NB4 (cell line): ENCODE results near the gene RHOT1.
"Not testable (repeated sequence)": the region's sequence is repeated elsewhere in the genome, so short reads cannot be mapped to it uniquely, and the experiment has no call there.

Experiments used
- DNase-seq: peaks from one replicate; pipeline ENCODE4 v3.0.0; 2010; ENCODE audit warnings: low read depth
- H3K4me3 ChIP-seq: one replicate; pipeline ENCODE4 v1.5.1; 2011; ENCODE audit warnings: mild to moderate bottlenecking, low read depth, low read length, moderate library complexity
- MYC ChIP-seq: IDR thresholded peaks from 2 replicates; pipeline ENCODE4 v1.6.1; 2011; ENCODE audit warnings: low read depth, low read length
- POLR2A ChIP-seq: IDR thresholded peaks from 2 replicates; pipeline ENCODE4 v1.6.1; 2011; ENCODE audit warnings: mild to moderate bottlenecking; ENCODE audit not compliant: insufficient read length; ENCODE audit errors: extremely low read depth
- TF ChIP-seq, protein P1 (sequence below): IDR thresholded peaks from one replicate; pipeline ENCODE4 v1.5.1; 2012; ENCODE audit warnings: low read depth, low read length
- TF ChIP-seq, protein P2 (sequence below): IDR thresholded peaks from 2 replicates; pipeline ENCODE4 v1.6.1; 2011; ENCODE audit warnings: low read depth, low read length

RHOT1 gene

DNA sequence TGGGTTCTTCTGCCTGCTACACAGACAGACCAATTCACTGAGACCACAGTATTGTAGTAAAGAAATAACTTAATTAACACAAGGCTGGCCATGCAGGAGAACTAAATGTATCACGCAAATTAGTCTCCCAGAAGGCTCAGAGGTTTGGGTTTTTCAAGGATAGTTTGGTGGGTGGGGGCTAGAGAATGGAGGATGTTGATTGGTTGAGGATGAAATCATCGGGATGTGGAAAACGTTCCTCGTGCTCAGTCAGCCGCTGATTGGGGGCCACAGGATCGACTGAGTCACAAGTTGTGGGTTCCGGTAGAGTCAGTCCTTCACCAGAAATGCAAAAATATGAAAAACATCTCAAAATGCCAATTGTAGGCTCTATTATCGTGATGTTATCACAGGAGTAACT is 18.7 kb downstream of the RHOT1 start:
- no peak for TF ChIP-seq MYC
- no peak for TF ChIP-seq POLR2A
- TF ChIP-seq, protein P1, sequence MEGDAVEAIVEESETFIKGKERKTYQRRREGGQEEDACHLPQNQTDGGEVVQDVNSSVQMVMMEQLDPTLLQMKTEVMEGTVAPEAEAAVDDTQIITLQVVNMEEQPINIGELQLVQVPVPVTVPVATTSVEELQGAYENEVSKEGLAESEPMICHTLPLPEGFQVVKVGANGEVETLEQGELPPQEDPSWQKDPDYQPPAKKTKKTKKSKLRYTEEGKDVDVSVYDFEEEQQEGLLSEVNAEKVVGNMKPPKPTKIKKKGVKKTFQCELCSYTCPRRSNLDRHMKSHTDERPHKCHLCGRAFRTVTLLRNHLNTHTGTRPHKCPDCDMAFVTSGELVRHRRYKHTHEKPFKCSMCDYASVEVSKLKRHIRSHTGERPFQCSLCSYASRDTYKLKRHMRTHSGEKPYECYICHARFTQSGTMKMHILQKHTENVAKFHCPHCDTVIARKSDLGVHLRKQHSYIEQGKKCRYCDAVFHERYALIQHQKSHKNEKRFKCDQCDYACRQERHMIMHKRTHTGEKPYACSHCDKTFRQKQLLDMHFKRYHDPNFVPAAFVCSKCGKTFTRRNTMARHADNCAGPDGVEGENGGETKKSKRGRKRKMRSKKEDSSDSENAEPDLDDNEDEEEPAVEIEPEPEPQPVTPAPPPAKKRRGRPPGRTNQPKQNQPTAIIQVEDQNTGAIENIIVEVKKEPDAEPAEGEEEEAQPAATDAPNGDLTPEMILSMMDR = no peak
- TF ChIP-seq, protein P2, sequence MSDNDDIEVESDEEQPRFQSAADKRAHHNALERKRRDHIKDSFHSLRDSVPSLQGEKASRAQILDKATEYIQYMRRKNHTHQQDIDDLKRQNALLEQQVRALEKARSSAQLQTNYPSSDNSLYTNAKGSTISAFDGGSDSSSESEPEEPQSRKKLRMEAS = no peak
- no peak for DNase-seq
- H3K4me3 ChIP-seq = no peak overlapping the region

DNA sequence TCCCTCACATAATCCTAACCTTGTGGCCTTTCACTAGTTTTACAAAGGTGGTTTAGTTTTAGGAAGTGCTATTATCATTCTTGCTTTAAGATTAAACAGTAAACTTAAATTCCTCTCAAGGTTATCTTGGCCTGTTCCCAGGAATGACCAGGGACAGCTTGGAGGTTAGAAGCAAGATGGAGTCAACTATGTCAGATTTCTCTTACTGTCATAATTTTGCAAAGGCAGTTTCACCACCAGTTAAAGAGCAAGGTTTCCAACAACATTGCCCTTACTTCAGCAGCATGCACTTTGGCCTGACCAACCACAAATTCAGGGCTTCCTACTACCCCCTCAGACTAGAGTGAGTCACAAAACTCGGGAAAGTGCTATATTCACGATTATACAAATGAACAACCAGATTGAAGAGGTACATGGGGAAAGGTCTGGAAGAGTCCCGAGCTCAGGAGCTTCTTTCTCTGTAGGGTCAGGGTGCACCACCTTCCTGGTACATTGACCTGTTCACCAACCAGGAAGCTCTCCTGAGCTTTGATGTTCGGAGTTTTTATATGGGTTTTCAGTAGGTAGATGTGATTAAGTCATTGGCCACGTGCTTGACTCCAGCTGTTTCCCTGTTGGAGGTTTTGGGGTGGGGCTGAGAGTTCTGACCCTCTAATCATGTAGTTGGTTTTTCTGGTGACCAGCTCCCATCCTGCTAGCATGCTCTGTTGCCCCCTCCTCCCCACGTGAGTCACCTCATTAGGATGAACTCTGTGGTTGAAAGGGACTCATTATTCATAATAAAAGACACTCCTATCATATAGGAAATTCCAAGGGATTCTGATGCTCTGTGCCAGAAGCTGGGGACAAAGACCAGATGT is 19.4 kb downstream of the RHOT1 start:
- peak; percentile 19 for DNase-seq
- no peak overlapping the region for H3K4me3 ChIP-seq
- TF ChIP-seq, protein P2 = no peak

DNA sequence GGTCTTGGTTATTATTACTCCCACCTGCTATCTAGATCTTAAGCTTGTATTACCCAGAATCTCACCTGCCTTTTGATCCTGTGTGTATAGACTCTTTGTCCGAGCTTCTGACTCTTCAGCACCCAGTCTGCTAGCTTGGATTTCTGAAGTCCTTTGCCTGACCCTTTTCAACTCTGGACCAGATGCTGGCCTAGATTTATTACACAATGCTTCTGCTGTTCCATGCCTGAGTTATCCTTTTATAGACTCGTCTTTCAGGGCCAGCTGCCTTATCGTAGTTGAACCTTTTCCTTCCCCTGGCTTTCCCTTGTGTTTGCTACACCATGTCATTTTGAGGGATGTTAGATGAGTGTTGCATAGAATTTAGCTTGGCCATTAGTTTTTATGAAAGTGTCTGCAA is 32.6 kb downstream of the RHOT1 start:
- TF ChIP-seq, protein P2 = no peak
- TF ChIP-seq, protein P1 = no peak
- TF ChIP-seq MYC (no peak), POLR2A (no peak)
- no peak for DNase-seq
- no peak overlapping the region for H3K4me3 ChIP-seq

DNA sequence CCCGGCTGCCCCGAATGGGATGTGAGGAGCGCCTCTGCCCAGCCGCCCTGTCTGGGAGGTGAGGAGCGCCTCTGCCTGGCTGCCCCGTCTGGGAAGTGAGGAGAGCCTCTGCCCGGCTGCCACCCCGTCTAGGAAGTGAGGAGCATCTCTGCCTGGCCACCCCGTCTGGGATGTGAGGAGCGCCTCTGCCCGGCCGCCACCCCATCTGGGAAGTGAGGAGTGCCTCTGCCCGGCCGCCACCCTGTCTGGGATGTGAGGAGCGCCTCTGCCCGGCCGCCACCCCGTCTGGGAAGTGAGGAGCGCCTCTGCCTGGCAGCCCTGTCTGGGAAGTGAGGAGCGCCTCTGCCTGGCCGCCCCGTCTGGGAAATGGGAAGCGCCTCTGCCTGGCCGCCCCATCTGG is 36.4 kb downstream of the RHOT1 start:
- DNase-seq, H3K4me3 ChIP-seq: not testable (repeated sequence)

DNA sequence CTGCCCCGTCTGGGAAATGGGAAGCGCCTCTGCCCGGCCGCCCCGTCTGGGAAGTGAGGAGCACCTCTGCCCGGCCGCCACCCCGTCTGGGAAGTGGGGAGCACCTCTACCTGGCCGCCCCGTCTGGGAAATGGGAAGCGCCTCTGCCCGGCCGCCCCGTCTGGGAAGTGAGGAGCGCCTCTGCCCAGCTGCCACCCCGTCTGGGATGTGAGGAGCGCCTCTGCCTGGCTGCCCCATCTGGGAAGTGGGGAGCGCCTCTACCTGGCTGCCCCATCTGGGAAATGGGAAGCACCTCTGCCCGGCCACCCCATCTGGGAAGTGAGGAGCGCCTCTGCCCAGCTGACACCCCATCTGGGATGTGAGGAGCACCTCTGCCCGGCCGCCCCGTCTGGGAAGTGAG is 36.8 kb downstream of the RHOT1 start:
- H3K4me3 ChIP-seq, DNase-seq: not testable (repeated sequence)

DNA sequence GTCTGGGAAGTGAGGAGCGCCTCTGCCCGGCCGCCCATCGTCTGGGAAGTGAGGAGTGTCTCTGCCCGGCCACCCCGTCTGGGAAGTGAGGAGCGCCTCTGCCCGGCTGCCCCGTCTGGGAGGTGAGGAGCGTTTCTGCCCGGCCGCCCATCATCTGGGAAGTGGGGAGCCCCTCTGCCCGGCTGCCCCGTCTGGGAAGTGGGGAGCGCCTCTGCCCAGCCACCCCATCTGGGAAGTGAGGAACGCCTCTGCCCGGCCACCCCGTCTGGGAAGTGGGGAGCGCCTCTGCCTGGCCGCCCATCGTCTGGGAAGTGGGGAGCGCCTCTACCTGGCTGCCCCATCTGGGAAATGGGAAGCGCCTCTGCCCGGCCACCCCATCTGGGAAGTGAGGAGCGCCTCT is 37.2 kb downstream of the RHOT1 start:
- DNase-seq, H3K4me3 ChIP-seq: not testable (repeated sequence)

DNA sequence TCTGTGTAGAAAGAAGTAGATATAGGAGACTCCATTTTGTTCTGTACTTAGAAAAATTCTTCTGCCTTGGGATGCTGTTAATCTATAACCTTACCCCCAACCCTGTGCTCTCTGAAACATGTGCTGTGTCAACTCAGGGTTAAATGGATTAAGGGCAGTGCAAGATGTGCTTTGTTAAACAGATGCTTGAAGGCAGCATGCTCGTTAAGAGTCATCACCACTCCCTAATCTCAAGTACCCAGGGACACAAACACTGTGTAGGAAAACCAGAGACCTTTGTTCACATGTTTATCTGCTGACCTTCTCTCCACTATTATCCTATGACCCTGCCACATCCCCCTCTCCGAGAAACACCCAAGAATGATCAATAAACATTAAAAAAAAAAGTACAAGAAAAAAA is 38.0 kb downstream of the RHOT1 start:
- H3K4me3 ChIP-seq, DNase-seq: not testable (repeated sequence)

DNA sequence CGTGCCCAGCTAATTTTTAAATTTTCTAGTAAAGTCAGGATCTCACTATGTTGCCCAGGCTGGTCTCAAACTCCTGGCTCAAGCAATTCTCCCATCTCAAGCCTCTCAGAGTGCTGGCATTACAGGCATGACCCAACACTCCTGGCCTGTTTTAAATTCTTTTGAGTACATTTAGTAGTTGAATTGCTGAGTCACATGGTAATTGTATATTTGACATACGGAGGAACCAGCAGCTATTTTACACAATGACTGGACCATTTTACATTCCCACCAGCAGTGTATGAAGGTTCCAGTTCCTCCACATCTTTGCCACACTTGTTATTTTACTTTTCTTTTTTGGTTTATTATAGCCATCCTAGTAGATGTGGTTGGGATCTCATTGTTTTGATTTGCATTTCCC is 43.6 kb downstream of the RHOT1 start:
- TF ChIP-seq, protein P1 = no peak
- TF ChIP-seq POLR2A = no peak
- TF ChIP-seq, protein P2 = no peak
- TF ChIP-seq MYC = no peak
- H3K4me3 ChIP-seq = no peak overlapping the region
- no peak for DNase-seq

DNA sequence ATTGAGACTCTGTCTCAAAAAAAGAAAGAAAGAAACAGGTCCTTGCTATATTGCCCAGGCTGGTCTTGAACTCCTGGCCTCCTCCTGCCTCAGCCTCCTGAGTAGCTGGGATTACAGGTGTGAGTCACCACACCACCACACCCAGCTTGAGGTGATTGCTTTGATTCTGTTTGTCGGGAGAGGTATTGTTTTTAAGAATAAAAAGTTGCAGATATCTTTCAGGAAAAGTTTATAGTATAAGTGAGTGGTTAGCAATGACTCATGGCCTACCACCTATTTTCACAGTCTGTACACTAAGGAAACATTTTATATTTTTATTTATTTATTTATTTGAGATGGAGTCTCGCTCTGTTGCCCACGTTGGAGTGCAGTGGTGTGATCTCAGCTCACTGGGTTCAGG is 45.0 kb downstream of the RHOT1 start:
- DNase-seq = no peak
- H3K4me3 ChIP-seq = no peak overlapping the region
- TF ChIP-seq MYC = no peak
- TF ChIP-seq, protein P1 = no peak
- TF ChIP-seq, protein P2 = no peak
- TF ChIP-seq POLR2A = no peak
